AG09319 (cell line): ENCODE data around the gene CRY2.
A peak's percentile ranks its signal among the peaks of the same experiment; 100 is the strongest.

ENCODE experiments used
- DNase-seq: peaks from one replicate; pipeline ENCODE4 v3.0.0-alpha.2; 2010; ENCODE audit warnings: low read depth; ENCODE audit errors: extremely low read depth
- TF ChIP-seq, protein P1 (sequence below): IDR thresholded peaks from 2 replicates; pipeline ENCODE4 v1.5.1; 2011; ENCODE audit warnings: low read depth, mild to moderate bottlenecking, inconsistent platforms, low read length, moderate library complexity

The CRY2 gene

DNA sequence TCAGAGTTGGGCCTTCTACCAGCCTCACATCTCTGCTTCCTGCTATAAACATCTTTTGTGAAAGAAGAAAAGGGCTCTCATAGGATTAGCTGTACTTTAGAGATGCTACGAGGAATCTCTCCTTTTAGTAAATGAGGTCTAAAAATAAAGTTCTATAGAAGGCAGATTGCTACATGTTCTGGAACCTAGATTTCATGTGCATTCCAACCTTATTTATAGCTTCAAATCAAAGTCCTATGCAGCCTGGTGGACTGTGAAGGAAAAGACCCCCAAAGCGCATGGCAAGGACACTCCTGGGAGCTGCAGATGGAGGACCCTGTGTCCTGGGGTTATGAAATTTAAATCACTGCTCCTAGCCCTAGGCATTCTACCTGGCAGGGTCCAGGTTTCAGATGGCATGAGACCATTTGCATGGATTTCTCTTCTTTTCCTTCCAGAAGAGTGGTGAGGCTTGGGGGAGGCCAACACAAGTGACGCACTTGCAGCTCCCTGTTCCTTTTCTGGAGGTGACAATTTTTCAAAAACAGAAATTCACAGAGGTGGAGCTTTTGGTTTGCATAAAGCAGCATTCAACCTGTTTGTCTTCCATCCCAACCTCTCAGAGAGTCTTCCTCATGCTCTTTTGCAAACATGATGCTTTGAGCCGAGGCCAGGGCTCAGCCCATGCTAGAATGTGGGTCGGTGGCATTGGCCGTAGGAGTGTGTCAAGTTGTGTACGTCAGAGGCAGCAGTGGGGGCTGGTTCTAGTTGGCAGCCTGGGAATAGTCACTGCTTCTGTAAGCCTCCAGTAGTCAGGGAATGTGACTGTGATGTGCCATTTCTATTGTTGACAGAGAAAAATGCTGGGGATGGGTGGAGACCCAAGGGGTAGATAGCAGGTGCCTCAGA lies 6.3 kb downstream of the CRY2 start:
- TF ChIP-seq, protein P1, sequence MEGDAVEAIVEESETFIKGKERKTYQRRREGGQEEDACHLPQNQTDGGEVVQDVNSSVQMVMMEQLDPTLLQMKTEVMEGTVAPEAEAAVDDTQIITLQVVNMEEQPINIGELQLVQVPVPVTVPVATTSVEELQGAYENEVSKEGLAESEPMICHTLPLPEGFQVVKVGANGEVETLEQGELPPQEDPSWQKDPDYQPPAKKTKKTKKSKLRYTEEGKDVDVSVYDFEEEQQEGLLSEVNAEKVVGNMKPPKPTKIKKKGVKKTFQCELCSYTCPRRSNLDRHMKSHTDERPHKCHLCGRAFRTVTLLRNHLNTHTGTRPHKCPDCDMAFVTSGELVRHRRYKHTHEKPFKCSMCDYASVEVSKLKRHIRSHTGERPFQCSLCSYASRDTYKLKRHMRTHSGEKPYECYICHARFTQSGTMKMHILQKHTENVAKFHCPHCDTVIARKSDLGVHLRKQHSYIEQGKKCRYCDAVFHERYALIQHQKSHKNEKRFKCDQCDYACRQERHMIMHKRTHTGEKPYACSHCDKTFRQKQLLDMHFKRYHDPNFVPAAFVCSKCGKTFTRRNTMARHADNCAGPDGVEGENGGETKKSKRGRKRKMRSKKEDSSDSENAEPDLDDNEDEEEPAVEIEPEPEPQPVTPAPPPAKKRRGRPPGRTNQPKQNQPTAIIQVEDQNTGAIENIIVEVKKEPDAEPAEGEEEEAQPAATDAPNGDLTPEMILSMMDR, result no peak
- no peak for DNase-seq

DNA sequence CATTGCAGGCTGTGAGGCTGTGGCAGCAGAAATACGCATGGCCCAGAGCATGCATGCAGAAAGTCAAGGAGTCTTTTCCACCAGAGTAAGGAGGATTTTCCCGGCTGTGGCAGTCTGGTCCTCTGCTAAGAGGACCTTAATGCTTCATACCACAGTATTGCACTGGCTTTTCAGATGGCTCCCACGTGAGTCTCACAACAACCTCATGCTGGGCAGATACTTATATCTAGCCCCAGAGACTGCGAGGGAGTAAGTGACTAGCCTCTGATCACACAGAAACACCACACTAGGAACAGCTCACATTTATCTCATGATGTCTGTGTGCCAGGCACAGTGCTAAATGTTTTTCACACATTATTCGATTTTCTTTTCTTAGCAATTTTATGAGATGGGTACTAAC lies 8.0 kb downstream of the CRY2 start:
- TF ChIP-seq, protein P1, result no peak
- no peak for DNase-seq

DNA sequence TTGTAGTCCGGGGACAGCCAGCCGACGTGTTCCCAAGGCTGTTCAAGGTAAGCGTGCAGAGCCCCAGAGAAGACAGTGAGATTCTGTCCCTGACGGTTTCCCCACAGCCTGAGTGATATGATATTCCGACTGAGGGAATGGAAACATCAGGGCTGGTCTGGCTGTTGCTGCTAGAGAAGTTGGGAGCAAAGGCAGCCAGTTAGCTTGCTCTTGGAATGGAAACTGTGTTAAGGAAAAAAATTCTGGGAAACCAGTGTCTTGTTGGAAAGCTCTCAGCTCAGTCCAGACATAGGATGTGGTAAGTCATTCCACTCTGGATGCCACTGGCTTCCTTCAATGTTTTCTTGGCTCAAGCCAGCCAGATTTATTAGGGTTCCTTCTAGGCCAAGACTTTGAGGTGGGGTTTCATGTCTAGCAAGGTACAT lies 8.8 kb downstream of the CRY2 start:
- TF ChIP-seq, protein P1, result no peak
- DNase-seq, result no peak

DNA sequence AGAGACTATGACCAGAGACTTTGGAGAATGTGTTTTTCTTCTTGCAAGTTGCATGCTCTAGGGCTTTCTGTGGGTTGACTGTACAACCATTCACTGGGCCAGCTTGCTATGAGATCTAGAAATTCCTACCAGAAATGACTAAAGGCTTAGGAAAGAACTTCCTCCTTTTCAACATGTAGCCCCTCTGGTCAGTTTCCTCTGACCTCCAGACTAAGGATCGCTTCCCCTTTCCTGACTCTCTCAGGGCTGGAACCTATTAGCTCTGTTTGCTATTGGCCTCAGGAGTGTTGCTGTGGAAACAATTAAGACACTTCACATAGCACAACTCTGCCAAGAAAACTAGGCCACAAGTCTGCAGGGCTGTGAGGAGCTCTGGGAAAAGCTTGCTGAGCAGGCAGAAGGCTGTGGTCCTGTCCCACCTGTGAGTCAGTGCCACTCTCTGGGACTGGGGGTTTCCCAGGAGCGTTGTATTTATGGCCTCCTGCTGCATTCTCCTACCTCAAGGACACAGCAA lies 10.7 kb downstream of the CRY2 start:
- TF ChIP-seq, protein P1, result no peak

DNA sequence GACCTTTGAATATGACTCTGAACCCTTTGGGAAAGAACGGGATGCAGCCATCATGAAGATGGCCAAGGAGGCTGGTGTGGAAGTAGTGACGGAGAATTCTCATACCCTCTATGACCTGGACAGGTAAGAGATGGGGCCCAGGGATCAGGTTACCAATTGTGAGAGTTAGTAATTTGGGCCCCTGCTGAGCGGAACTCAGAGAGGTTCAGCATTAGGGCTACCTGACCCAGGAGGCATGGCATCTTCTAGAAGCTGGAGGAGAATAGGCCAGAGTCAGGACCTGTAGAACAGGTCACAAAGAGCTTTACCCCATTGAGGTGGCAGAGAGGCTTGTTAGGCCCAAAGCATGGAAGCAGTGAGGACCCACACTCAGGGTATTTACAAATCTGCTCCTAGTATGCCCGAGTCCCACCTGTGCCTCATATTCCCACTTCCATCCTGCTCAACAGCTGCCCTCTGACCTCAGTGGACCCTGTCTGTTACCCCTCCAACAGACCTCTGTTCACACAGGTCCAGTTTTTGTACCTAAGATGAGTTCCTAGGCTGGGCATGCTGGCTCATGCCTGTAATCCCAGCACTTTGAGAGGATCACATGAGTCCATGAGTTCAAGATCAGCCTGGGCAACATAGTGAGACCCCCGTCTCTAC lies 11.6 kb downstream of the CRY2 start:
- TF ChIP-seq, protein P1, result no peak
- DNase-seq, result no peak

More for the DNA sequence above, 10.7 kb downstream of the CRY2 start:
- DNase-seq, result peak; percentile 96

DNA sequence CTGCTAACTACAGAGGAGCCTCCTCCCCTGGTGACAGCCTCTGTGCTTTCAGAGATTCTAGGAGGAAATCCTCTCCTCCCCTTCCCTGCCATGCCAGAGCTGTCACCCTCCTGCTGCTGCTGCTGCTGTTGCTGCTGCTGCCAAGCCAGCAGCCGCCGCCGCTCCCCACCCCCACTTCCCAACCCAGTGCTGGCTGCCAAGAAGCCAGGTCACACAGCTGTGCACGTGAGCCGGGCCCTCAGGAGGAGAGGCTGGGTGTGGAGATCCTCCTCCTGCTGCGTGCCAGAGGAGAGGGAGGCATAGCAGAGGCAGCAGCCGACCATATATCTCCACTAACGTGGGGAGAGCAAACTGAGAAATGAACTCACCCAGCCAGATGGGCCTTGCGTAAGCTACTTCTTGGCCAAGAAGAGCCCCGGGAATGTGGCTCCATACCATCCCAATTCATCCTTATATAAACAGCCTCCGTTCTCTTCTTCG lies 12.4 kb downstream of the CRY2 start:
- TF ChIP-seq, protein P1, result no peak
- DNase-seq, result peak; percentile 99

DNA sequence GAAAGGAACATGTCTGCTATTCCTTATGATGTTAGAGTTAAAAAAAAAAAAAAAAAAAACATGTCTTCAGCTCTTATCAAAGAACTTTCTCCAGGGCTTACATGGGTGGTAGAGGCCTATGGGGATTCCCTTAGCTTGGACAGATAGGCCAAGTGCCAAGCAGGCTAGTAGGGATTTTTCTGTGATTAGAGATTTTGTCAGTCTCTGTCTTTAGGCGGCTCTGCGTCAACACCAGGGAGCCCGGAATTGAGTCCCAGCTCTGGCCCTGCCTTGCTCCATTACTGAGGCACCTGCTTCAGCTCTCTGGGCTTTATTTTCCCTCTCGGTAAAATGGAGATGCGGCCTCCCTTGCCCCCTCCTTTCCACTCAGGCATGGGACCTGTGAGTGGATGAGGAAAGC lies 13.1 kb downstream of the CRY2 start:
- DNase-seq, result no peak
- TF ChIP-seq, protein P1, result no peak
